HepG2 (cell line): ENCODE measurements around the gene ANKS1B. TPM values are rescaled to one million over a fixed set of nuclear protein-coding genes. Genes with fewer than 3 reads are reported as not detected.

Experiments
- ATAC-seq: fragments of 200-7000 bp; cut with Tn5 transposase; 3 replicates; pipeline ENCODE4 v1.9.1; 2020; ENCODE audit warnings: mild to moderate bottlenecking, moderate library complexity
- BruUV-seq: library from RNA; stranded (reverse); fragments of 400-500 nt; replicated peaks from 2 replicates; lab custom pipeline; 2021; lab: Mats Ljungman, UMichigan
- CTCF ChIA-PET: fragments of 300-600 bp; formaldehyde crosslinking; extraction: SDS; loops from one replicate; lab custom pipeline; 2021; ENCODE audit warnings: low total read pairs, inconsistent platforms, low intra/inter-chr PET ratio; lab: Yijun Ruan, JAX
- POLR2A ChIA-PET: fragments of 350-600 bp; sonication (Branson Sonifier 250); formaldehyde crosslinking; loops from one replicate; lab custom pipeline; 2020; ENCODE audit warnings: antibody characterized with exemption, inconsistent platforms; lab: Yijun Ruan, JAX
- DNase-seq: peaks from one replicate; pipeline ENCODE4 v3.0.0-alpha.2; 2015; ENCODE audit warnings: low spot score
- FAIRE-seq: peaks from 3 replicates; lab custom pipeline; 2011; peaks lifted over from hg19 to GRCh38; lab: Jason Lieb, UNC
- H2AFZ ChIP-seq: one replicate; pipeline ENCODE4 v1.6.1; 2011; ENCODE audit warnings: low read length, inconsistent platforms
- H3K27ac ChIP-seq: fragments of 300-600 bp; 3 replicates; pipeline ENCODE4 v1.8.0; 2011; ENCODE audit warnings: mixed run types, mild to moderate bottlenecking, mixed read lengths, low read length, inconsistent platforms; ENCODE audit not compliant: insufficient read depth; ENCODE audit errors: extremely low read length
- H3K27me3 ChIP-seq, 2 experiments: fragments of 200-600 bp in 1 of 2; 2 replicates in 1 of 2; 3 replicates in 1 of 2; pipeline versions ENCODE4 v1.6.0 to v1.8.0; 2011; ENCODE audit warnings: low read length in 2 of 2, mild to moderate bottlenecking in 2 of 2, moderate library complexity in 2 of 2, inconsistent platforms in 1 of 2; ENCODE audit not compliant: insufficient read depth in 2 of 2, control insufficient read depth in 1 of 2
- H3K36me3 ChIP-seq, 2 experiments: fragments of 200-600 bp in 1 of 2; replicated peaks in 1 of 2; 2 replicates in 1 of 2; 3 replicates in 1 of 2; pipeline versions ENCODE4 v1.5.1 to v1.8.0; 2011; ENCODE audit warnings: low read length in 2 of 2, inconsistent platforms in 1 of 2; ENCODE audit not compliant: insufficient read depth in 2 of 2, control insufficient read depth in 1 of 2
- H3K4me1 ChIP-seq: 2 replicates; pipeline ENCODE4 v1.5.1; 2012; ENCODE audit warnings: low read length, inconsistent platforms; ENCODE audit not compliant: insufficient read depth
- H3K4me2 ChIP-seq: 2 replicates; pipeline ENCODE4 v1.6.0; 2011; ENCODE audit warnings: low read depth, low read length, inconsistent platforms
- H3K4me3 ChIP-seq, 3 experiments: fragments of 200-600 bp in 1 of 3; sonication (generic), shearing (Covaris generic) in 1 of 3; replicated peaks in 1 of 3; 2 replicates each; pipeline ENCODE4 v1.5.1; 2011 to 2016; ENCODE audit warnings: low read length in 3 of 3, inconsistent platforms in 2 of 3, low read depth in 2 of 3, mild to moderate bottlenecking in 2 of 3, control low read depth in 1 of 3, mixed read lengths in 1 of 3; ENCODE audit not compliant: insufficient read depth in 1 of 3
- H3K79me2 ChIP-seq: one replicate; pipeline ENCODE4 v1.6.1; 2011; ENCODE audit warnings: low read length, inconsistent platforms; ENCODE audit not compliant: insufficient read depth
- H3K9ac ChIP-seq: 2 replicates; pipeline ENCODE4 v1.6.0; 2011; ENCODE audit warnings: mild to moderate bottlenecking, low read depth, low read length, inconsistent platforms; ENCODE audit not compliant: insufficient read depth
- H3K9me3 ChIP-seq: 2 replicates; pipeline ENCODE4 v1.5.1; 2012; ENCODE audit warnings: mild to moderate bottlenecking, low read length
- H4K20me1 ChIP-seq: 2 replicates; pipeline ENCODE4 v1.6.0; 2011; ENCODE audit warnings: inconsistent platforms, mild to moderate bottlenecking, low read length, moderate library complexity; ENCODE audit not compliant: insufficient read depth
- HIC2 ChIP-seq: sonication (generic); formaldehyde crosslinking; IDR thresholded peaks from 2 replicates; pipeline ENCODE4 v1.9.0; 2022; ENCODE audit warnings: low read depth, missing genetic modification reagents
- MTF2 ChIP-seq: sonication (generic); formaldehyde crosslinking; IDR thresholded peaks from 2 replicates; pipeline ENCODE4 v1.5.0; 2020; ENCODE audit warnings: missing genetic modification reagents, borderline replicate concordance
- RBFOX2 ChIP-seq: fragments of 200-400 bp; formaldehyde crosslinking; IDR thresholded peaks from 2 replicates; pipeline ENCODE4 v1.6.1; 2017; ENCODE audit warnings: low read depth, mild to moderate bottlenecking, low read length
- RXRB ChIP-seq: IDR thresholded peaks from 2 replicates; pipeline ENCODE4 v1.6.1; 2016; ENCODE audit warnings: borderline replicate concordance, missing genetic modification reagents, missing compliant biosample characterization
- SMARCC2 ChIP-seq: fragments of 450-650 bp; IDR thresholded peaks from 2 replicates; pipeline ENCODE4 v1.6.1; 2017; ENCODE audit warnings: antibody characterized with exemption, mild to moderate bottlenecking
- SP2 ChIP-seq: sonication (generic); formaldehyde crosslinking; IDR thresholded peaks from 2 replicates; pipeline ENCODE4 v1.5.1; 2020; ENCODE audit warnings: mild to moderate bottlenecking, missing genetic modification reagents
- SP5 ChIP-seq: IDR thresholded peaks from 2 replicates; pipeline ENCODE4 v1.6.1; 2016; ENCODE audit warnings: low read depth, borderline replicate concordance
- TFDP1 ChIP-seq: IDR thresholded peaks from 2 replicates; pipeline ENCODE4 v1.6.1; 2016; ENCODE audit warnings: missing compliant biosample characterization, missing genetic modification reagents, borderline replicate concordance
- U2AF2 ChIP-seq: fragments of 200-400 bp; formaldehyde crosslinking; IDR thresholded peaks from 2 replicates; pipeline ENCODE4 v1.6.1; 2017; ENCODE audit warnings: low read depth, mild to moderate bottlenecking, low read length
- ZNF530 ChIP-seq: sonication (generic); formaldehyde crosslinking; IDR thresholded peaks from 2 replicates; pipeline ENCODE4 v1.5.0; 2020; ENCODE audit warnings: low read depth, mild to moderate bottlenecking, missing genetic modification reagents
- ZNF629 ChIP-seq: sonication (generic); formaldehyde crosslinking; conservative IDR thresholded peaks from 2 replicates; pipeline ENCODE4 v1.5.0; 2020; ENCODE audit warnings: missing genetic modification reagents
- ZNF687 ChIP-seq: sonication (generic); formaldehyde crosslinking; IDR thresholded peaks from 2 replicates; pipeline ENCODE4 v1.5.1; 2020; ENCODE audit warnings: mild to moderate bottlenecking, missing genetic modification reagents, moderate library complexity
- ZNF691 ChIP-seq: sonication (generic); formaldehyde crosslinking; IDR thresholded peaks from 2 replicates; pipeline ENCODE4 v1.4.0; 2020; ENCODE audit warnings: missing genetic modification reagents, low read depth, mild to moderate bottlenecking, borderline replicate concordance
- WGBS: methylation state at CpG from one replicate; pipeline ENCODE4 v1.1.6; 2017; ENCODE audit warnings: low lambda C conversion rate; 5-methylcytosine and 5-hydroxymethylcytosine counted together
- in situ Hi-C: cut with HindIII; loops from 2 replicates; pipeline ENCODE4 v1.10.0; 2017; ENCODE audit warnings: low pct_unique_long_range_greater_than_20kb; ENCODE audit not compliant: extremely low pct_ligation_motif_present
- intact Hi-C: fragments of 100-400 bp; cut with micrococcal nuclease; formaldehyde crosslinking; loops from one replicate; pipeline ENCODE4 v1.10.0; 2022; ENCODE audit not compliant: unreplicated experiment
- polyA plus RNA-seq, 8 experiments: library from polyadenylated mRNA; depleted of rRNA in 3 of 8; stranded (reverse) in 7 of 8; unstranded in 1 of 8; fragments of >200 nt; fragmentation: Illumina TruSeq in 4 of 8; extraction: Trizol in 4 of 8; gene quantifications; 2 replicates each; pipeline versions ENCODE4 v1.2.1 to v1.2.3, GENCODE V29; 2011 to 2016; ENCODE audit warnings: low read depth in 4 of 8, missing spikeins in 1 of 8, mixed read lengths in 1 of 8; ENCODE audit not compliant: insufficient read depth in 1 of 8
- total RNA-seq, 5 experiments: library from RNA; depleted of rRNA; stranded (reverse); fragments of >200 nt; fragmentation: Illumina TruSeq; extraction: Trizol; gene quantifications; 2 replicates each; pipeline ENCODE4 v1.2.3, GENCODE V29; 2016; ENCODE audit warnings: low read depth in 1 of 5
- TF ChIP-seq, protein P1 (sequence below): sonication (generic); formaldehyde crosslinking; IDR thresholded peaks from 2 replicates; pipeline ENCODE4 v1.8.1; 2022; ENCODE audit warnings: mild to moderate bottlenecking, missing genetic modification reagents
- TF ChIP-seq, protein P2 (sequence below): sonication (generic); formaldehyde crosslinking; IDR thresholded peaks from 2 replicates; pipeline ENCODE4 v1.5.0; 2020; ENCODE audit warnings: missing genetic modification reagents

Gene ANKS1B
- total and polyA plus RNA-seq, 2 of the 13 experiments (the other 11 are each of a cell fraction or from before 2014, with no cell fraction given) = 0.15 TPM; not detected in 1

DNA sequence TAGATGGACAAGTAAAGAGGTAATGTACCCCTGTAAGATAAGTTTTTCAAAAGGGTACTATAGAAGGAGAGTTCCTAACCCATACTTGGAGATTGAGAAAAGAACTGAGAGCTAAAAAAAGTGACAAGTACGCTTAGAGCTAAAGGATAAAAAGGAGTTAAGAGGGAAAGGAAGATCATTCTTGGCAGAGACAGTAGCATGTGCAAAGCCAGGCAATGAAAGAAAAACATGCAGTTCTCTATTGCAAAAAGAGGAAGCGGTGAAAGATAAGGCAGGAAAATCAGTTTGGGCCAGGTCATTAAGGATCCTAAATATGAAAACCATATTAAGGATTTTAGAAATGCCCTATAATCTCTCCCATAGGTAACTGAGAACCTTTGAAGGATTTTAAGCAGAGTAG, 837.6 kb downstream of the ANKS1B start:
- Histone ChIP-seq H2AFZ (no peak overlapping the region), H3K4me1 (no peaks in the 10 kb centered on the region), H3K9ac (no peak overlapping the region), H3K27ac (no peak overlapping the region), H3K27me3 (no peaks in the 10 kb centered on the region), H3K4me3 (no peak overlapping the region), H3K4me2 (no peak overlapping the region), H3K36me3 (no peaks in the 10 kb centered on the region), H3K79me2 (no peaks in the 10 kb centered on the region), H4K20me1 (no peaks in the 10 kb centered on the region), H3K9me3 (no peaks in the 10 kb centered on the region)
- no peak for FAIRE-seq
- ATAC-seq = no peak
- in situ Hi-C loops = no loop called here
- no TSS peak for BruUV-seq
- ChIA-PET POLR2A (no interaction called here), CTCF (no interaction called here)
- WGBS = 20% methylated on average over 2 of the region's 2 CpGs
- intact Hi-C loops = no loop called here
- no peak for DNase-seq
- TF ChIP-seq SP2 (CRISPR knock-in tag) = no peak
- no peak for TF ChIP-seq TFDP1
- TF ChIP-seq SMARCC2 = no peak
- no peak for TF ChIP-seq RXRB (CRISPR knock-in tag)
- no peak for TF ChIP-seq HIC2
- TF ChIP-seq ZNF629 (CRISPR knock-in tag) = no peak
- no peak for TF ChIP-seq ZNF530
- TF ChIP-seq U2AF2 = no peak
- no peak for TF ChIP-seq SP5 (CRISPR knock-in tag)
- no peak for TF ChIP-seq ZNF691 (CRISPR knock-in tag)
- no peak for TF ChIP-seq RBFOX2
- TF ChIP-seq, protein P1, sequence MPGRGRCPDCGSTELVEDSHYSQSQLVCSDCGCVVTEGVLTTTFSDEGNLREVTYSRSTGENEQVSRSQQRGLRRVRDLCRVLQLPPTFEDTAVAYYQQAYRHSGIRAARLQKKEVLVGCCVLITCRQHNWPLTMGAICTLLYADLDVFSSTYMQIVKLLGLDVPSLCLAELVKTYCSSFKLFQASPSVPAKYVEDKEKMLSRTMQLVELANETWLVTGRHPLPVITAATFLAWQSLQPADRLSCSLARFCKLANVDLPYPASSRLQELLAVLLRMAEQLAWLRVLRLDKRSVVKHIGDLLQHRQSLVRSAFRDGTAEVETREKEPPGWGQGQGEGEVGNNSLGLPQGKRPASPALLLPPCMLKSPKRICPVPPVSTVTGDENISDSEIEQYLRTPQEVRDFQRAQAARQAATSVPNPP (CRISPR knock-in tag) = no peak
- TF ChIP-seq, protein P2, sequence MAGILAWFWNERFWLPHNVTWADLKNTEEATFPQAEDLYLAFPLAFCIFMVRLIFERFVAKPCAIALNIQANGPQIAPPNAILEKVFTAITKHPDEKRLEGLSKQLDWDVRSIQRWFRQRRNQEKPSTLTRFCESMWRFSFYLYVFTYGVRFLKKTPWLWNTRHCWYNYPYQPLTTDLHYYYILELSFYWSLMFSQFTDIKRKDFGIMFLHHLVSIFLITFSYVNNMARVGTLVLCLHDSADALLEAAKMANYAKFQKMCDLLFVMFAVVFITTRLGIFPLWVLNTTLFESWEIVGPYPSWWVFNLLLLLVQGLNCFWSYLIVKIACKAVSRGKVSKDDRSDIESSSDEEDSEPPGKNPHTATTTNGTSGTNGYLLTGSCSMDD (CRISPR knock-in tag) = no peak
- no peak for TF ChIP-seq MTF2 (CRISPR knock-in tag)
- TF ChIP-seq ZNF687 (CRISPR knock-in tag) = no peak
